Hematopoietic multipotent progenitor cell treated with erythropoietin and hydrocortisone succinate and interleukin-3 and kit ligand, for 8 days (in vitro differentiated cells): ENCODE results near the gene LATS1.

Experiments
- DNase-seq: peaks from one replicate; pipeline ENCODE4 v3.0.0-alpha.2; 2015

The LATS1 gene

GRCh38 chr6:149657441-149657840, 60.5 kb downstream of the LATS1 start:
- no peak for DNase-seq

GRCh38 chr6:149651056-149651455, 66.8 kb downstream of the LATS1 start:
- no peak for DNase-seq

GRCh38 chr6:149648148-149649145, 69.5 kb downstream of the LATS1 start, which contains the start of gene KATNA1:
Gene KATNA1 (minus strand): TSS chr6:149648714. CDS start chr6:149638547, 10,167 bp downstream.
- DNase-seq = peak; percentile 91

- DNase-seq = peak; percentile 74
Observed at GRCh38 chr6:149646599-149646998, 71.3 kb downstream of the LATS1 start.

GRCh38 chr6:149642829-149643580, 74.9 kb downstream of the LATS1 start:
- DNase-seq = no peak

- no peak for DNase-seq
Observed at GRCh38 chr6:149636124-149636523, 81.8 kb downstream of the LATS1 start.

GRCh38 chr6:149634315-149634714, 83.6 kb downstream of the LATS1 start:
- DNase-seq = no peak

GRCh38 chr6:149628875-149629510, 88.9 kb downstream of the LATS1 start:
- DNase-seq = no peak

- DNase-seq = no peak
Observed at GRCh38 chr6:149627672-149628071, 90.2 kb downstream of the LATS1 start.

- DNase-seq = no peak
Observed at GRCh38 chr6:149615805-149616204, 102.1 kb downstream of the LATS1 start.

- DNase-seq = no peak
Observed at GRCh38 chr6:149614337-149614736, 103.6 kb downstream of the LATS1 start.

GRCh38 chr6:149608381-149608982, 109.4 kb downstream of the LATS1 start:
- no peak for DNase-seq
